Endodermal cell (in vitro differentiated cells): ENCODE data around the gene POP4. TPM values are rescaled to one million over a fixed set of nuclear protein-coding genes. Genes with fewer than 3 reads are reported as not detected.

Experiments used
- DNase-seq: peaks from one replicate; pipeline ENCODE4 v3.0.0-alpha.2; 2017
- H3K27ac ChIP-seq: 2 replicates; pipeline ENCODE4 v1.5.1; 2013; ENCODE audit warnings: mild to moderate bottlenecking, low read depth, low read length, moderate library complexity
- H3K27me3 ChIP-seq: 2 replicates; pipeline ENCODE4 v1.6.1; 2013; ENCODE audit warnings: mild to moderate bottlenecking, low read length, moderate library complexity; ENCODE audit not compliant: insufficient read depth, control insufficient read depth, poor library complexity, severe bottlenecking
- H3K36me3 ChIP-seq: 2 replicates; pipeline ENCODE4 v1.7.0; 2013; ENCODE audit warnings: mild to moderate bottlenecking, low read length, moderate library complexity; ENCODE audit not compliant: control insufficient read depth, insufficient read depth
- H3K4me1 ChIP-seq: one replicate; pipeline ENCODE4 v1.7.0; 2013; ENCODE audit warnings: low read length; ENCODE audit not compliant: control insufficient read depth, insufficient read depth
- H3K4me3 ChIP-seq: 2 replicates; pipeline ENCODE4 v1.5.1; 2013; ENCODE audit warnings: mild to moderate bottlenecking, low read length, moderate library complexity
- H3K9ac ChIP-seq: 2 replicates; pipeline ENCODE4 v1.6.1; 2013; ENCODE audit warnings: mild to moderate bottlenecking, low read length, moderate library complexity; ENCODE audit not compliant: poor library complexity, severe bottlenecking; ENCODE audit errors: extremely low read depth
- H3K9me3 ChIP-seq: 2 replicates; pipeline ENCODE4 v1.6.1; 2013; ENCODE audit warnings: mild to moderate bottlenecking, low read length, moderate library complexity; ENCODE audit not compliant: control insufficient read depth
- H3K27ac Mint-ChIP-seq: 2 replicates; pipeline ENCODE4 v1.8.0; 2020; ENCODE audit warnings: mixed read lengths
- H3K27me3 Mint-ChIP-seq: 2 replicates; pipeline ENCODE4 v1.8.0; 2021; ENCODE audit warnings: mild to moderate bottlenecking, mixed read lengths; ENCODE audit not compliant: insufficient read depth
- H3K36me3 Mint-ChIP-seq: 2 replicates; pipeline ENCODE4 v1.8.0; 2020; ENCODE audit warnings: low read depth, mixed read lengths
- H3K4me1 Mint-ChIP-seq: 2 replicates; pipeline ENCODE4 v1.8.0; 2020; ENCODE audit warnings: mixed read lengths
- H3K4me3 Mint-ChIP-seq: 2 replicates; pipeline ENCODE4 v1.8.0; 2020; ENCODE audit warnings: mild to moderate bottlenecking, moderate library complexity, mixed read lengths
- H3K9me3 Mint-ChIP-seq: 2 replicates; pipeline ENCODE4 v1.8.0; 2020; ENCODE audit warnings: mild to moderate bottlenecking, mixed read lengths
- WGBS, 2 experiments: methylation state at CpG; one replicate each; pipeline versions ENCODE4 v1.1.5 to v1.1.7; 2013; ENCODE audit warnings: missing lambda C conversion rate in 2 of 2, mixed read lengths in 1 of 2; ENCODE audit not compliant: insufficient coverage in 1 of 2, insufficient read length in 1 of 2; 5-methylcytosine and 5-hydroxymethylcytosine counted together
- total RNA-seq, 2 donors: library from RNA; stranded (reverse); fragmentation: NEBNext Ultra II Directional in 1 of 2; extraction: Animal tissue kit (Norgen Biotek cat#: 25700) in 1 of 2; gene quantifications; 2 replicates in 1 of 2; 3 replicates in 1 of 2; pipeline ENCODE4 v1.2.1, GENCODE V29; 2021
- TF ChIP-seq, protein P1 (sequence below): fragments of 200-600 bp; sonication (generic); conservative IDR thresholded peaks from 2 replicates; pipeline ENCODE4 v1.5.0; 2021; ENCODE audit warnings: antibody characterized with exemption, mild to moderate bottlenecking

The POP4 gene
- total RNA-seq, 2 donors from 2014 or later = 58.2 to 59.7 TPM

- no peaks in the 10 kb centered on the region for H3K36me3 Mint-ChIP-seq
- no peak for DNase-seq
- Histone ChIP-seq H3K9ac (no peak overlapping the region), H3K27ac (no peak overlapping the region), H3K4me1 (no peaks in the 10 kb centered on the region), H3K4me3 (no peak overlapping the region), H3K36me3 (no peaks in the 10 kb centered on the region), H3K27me3 (no peaks in the 10 kb centered on the region), H3K9me3 (no peaks in the 10 kb centered on the region)
- no peak overlapping the region for H3K27ac Mint-ChIP-seq
- TF ChIP-seq, protein P1, sequence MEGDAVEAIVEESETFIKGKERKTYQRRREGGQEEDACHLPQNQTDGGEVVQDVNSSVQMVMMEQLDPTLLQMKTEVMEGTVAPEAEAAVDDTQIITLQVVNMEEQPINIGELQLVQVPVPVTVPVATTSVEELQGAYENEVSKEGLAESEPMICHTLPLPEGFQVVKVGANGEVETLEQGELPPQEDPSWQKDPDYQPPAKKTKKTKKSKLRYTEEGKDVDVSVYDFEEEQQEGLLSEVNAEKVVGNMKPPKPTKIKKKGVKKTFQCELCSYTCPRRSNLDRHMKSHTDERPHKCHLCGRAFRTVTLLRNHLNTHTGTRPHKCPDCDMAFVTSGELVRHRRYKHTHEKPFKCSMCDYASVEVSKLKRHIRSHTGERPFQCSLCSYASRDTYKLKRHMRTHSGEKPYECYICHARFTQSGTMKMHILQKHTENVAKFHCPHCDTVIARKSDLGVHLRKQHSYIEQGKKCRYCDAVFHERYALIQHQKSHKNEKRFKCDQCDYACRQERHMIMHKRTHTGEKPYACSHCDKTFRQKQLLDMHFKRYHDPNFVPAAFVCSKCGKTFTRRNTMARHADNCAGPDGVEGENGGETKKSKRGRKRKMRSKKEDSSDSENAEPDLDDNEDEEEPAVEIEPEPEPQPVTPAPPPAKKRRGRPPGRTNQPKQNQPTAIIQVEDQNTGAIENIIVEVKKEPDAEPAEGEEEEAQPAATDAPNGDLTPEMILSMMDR = no peak
- 89 to 100% methylated on average over 3 of the region's 3 CpGs for WGBS, 2 experiments
- peaks cover 26% of the 10 kb centered on the region for H3K27me3 Mint-ChIP-seq
- no peaks in the 10 kb centered on the region for H3K9me3 Mint-ChIP-seq
- no peak overlapping the region for H3K4me3 Mint-ChIP-seq
- H3K4me1 Mint-ChIP-seq = peaks cover 7% of the 10 kb centered on the region
Observed at GRCh38 chr19:29566496-29567054, 39.5 kb upstream of the POP4 start.

- peaks cover 7% of the 10 kb centered on the region for H3K4me1 Mint-ChIP-seq
- Histone ChIP-seq H3K4me1 (no peaks in the 10 kb centered on the region), H3K27me3 (no peaks in the 10 kb centered on the region), H3K27ac (no peak overlapping the region), H3K9me3 (no peaks in the 10 kb centered on the region), H3K4me3 (no peak overlapping the region), H3K36me3 (no peaks in the 10 kb centered on the region), H3K9ac (no peak overlapping the region)
- DNase-seq = no peak
- WGBS, 2 experiments = 92 to 100% methylated on average over 1 to 2 of the region's 2 CpGs
- peaks cover 29% of the 10 kb centered on the region for H3K27me3 Mint-ChIP-seq
- TF ChIP-seq, protein P1 = no peak
- H3K4me3 Mint-ChIP-seq = no peak overlapping the region
- H3K27ac Mint-ChIP-seq = no peak overlapping the region
- no peaks in the 10 kb centered on the region for H3K36me3 Mint-ChIP-seq
- no peaks in the 10 kb centered on the region for H3K9me3 Mint-ChIP-seq
Observed at GRCh38 chr19:29567366-29567915, 38.6 kb upstream of the POP4 start.

DNA sequence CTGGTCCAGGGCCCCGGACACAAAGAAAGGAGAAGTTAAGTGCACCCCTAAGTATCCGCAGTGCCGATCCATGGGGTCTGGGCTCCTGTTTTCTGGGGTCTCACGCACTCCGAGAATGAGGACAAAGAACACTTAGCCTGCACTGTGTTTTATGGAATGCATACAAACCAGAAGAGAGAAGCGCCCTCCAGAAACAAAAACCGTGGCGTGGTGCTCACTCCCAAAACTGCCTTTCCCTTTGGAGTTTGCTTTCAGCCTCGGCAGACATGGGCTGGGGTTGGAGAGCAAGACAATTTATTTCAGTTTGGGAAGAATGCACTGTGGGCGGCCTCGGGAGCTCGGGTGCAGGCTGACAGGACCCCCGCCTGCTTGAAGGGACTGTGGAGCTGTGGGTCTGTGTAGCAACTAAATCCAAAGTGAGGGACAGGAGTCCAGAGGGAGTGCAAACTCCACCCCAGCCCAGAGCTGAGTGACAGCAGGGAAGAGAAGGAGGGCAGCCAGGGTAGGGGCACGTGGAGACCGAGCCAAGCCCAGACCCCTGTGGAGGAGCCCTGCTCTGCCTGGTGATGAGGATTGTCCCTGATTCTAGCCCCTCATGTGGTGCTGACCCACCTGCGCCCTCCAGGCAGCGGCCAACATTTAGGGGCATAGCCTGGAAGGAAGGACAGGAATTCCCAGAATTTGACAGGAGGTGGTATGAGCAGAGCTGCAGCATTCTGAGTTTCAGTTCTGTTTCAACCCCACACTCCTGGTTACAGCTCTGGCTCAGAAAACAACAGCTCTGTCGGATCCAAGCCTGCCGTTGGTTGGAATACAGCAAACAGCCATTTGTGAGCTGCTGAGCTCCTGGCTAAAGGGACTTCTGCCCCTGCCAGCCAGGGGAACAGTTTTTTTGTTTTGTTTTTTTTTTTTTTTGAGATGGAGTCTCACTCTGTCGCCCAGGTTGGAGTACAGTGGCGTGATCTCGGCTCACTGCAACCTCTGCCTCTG, 37.8 kb upstream of the POP4 start:
- H3K27me3 ChIP-seq = no peaks in the 10 kb centered on the region

More for the DNA sequence above, 37.8 kb upstream of the POP4 start:
- Mint-ChIP-seq H3K27me3 (peaks cover 29% of the 10 kb centered on the region), H3K4me3 (no peak overlapping the region), H3K9me3 (no peaks in the 10 kb centered on the region), H3K27ac (no peak overlapping the region), H3K36me3 (no peaks in the 10 kb centered on the region), H3K4me1 (peaks cover 7% of the 10 kb centered on the region)
- no peak overlapping the region for H3K4me3 ChIP-seq
- no peaks in the 10 kb centered on the region for H3K9me3 ChIP-seq
- DNase-seq = no peak
- no peaks in the 10 kb centered on the region for H3K36me3 ChIP-seq
- H3K9ac ChIP-seq = no peak overlapping the region
- TF ChIP-seq, protein P1 = no peak
- WGBS, 2 experiments = 81% methylated on average over 13 to 22 of the region's 22 CpGs
- no peak overlapping the region for H3K27ac ChIP-seq
- no peaks in the 10 kb centered on the region for H3K4me1 ChIP-seq
